Measurements from ENCODE around the gene LIME1.

DNA sequence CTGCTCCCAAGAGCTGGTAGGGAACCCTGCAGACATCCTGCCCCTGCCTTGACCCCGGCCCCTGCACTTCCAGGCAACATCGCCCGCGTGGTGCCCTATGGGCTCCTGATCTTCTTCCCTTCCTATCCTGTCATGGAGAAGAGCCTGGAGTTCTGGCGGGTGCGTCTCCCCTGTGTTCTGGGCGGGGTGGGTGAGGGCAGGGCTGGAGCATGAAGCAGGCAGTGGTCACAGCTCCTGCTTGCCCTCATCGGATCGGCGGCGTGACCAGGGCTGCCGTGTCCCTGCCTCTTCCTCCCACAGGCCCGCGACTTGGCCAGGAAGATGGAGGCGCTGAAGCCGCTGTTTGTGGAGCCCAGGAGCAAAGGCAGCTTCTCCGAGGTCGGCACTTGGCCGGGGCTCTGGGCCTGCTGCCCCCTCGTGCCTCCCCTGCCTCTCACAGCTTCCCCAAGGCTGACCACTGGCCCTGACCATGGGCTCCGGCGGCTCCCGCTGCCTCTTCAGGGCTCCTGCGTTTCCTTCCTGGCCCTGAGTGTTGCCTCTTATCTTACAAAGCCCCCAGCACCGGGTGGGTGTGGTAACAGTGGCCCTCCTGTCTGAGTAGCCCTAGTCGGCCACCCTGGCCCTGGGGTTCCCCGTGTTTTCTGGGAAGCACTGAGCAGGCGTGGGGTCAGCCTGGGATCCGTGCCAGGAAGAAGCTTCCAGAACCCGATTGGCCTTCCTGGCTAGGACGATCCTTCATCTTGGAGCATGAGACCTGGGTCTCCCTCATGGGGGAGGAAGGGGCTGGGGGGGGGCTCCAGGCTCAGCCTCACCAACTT, 48.0 kb upstream of the LIME1 start:
- TF ChIP-seq JUND (IDR thresholded peaks at IDR 0.05) (no peak), ZBTB33 (IDR thresholded peaks at IDR 0.05) (no peak), EGR1 (IDR thresholded peaks at IDR 0.05; ENCODE audit: low read depth in 2 of 2) (no peak), TAF1 (conservative IDR thresholded peaks at IDR 0.05) (no peak), RXRA (IDR thresholded peaks at IDR 0.05) (no peak), ATF3 (IDR thresholded peaks at IDR 0.05) (no peak), HNF4G (IDR thresholded peaks at IDR 0.05) (no peak), YY1 (IDR thresholded peaks at IDR 0.05) (no peak), SP1 (IDR thresholded peaks at IDR 0.05) (no peak)
- TF ChIP-seq, protein P1, sequence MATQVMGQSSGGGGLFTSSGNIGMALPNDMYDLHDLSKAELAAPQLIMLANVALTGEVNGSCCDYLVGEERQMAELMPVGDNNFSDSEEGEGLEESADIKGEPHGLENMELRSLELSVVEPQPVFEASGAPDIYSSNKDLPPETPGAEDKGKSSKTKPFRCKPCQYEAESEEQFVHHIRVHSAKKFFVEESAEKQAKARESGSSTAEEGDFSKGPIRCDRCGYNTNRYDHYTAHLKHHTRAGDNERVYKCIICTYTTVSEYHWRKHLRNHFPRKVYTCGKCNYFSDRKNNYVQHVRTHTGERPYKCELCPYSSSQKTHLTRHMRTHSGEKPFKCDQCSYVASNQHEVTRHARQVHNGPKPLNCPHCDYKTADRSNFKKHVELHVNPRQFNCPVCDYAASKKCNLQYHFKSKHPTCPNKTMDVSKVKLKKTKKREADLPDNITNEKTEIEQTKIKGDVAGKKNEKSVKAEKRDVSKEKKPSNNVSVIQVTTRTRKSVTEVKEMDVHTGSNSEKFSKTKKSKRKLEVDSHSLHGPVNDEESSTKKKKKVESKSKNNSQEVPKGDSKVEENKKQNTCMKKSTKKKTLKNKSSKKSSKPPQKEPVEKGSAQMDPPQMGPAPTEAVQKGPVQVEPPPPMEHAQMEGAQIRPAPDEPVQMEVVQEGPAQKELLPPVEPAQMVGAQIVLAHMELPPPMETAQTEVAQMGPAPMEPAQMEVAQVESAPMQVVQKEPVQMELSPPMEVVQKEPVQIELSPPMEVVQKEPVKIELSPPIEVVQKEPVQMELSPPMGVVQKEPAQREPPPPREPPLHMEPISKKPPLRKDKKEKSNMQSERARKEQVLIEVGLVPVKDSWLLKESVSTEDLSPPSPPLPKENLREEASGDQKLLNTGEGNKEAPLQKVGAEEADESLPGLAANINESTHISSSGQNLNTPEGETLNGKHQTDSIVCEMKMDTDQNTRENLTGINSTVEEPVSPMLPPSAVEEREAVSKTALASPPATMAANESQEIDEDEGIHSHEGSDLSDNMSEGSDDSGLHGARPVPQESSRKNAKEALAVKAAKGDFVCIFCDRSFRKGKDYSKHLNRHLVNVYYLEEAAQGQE (IDR thresholded peaks at IDR 0.05) = no peak
- TF ChIP-seq, protein P2, sequence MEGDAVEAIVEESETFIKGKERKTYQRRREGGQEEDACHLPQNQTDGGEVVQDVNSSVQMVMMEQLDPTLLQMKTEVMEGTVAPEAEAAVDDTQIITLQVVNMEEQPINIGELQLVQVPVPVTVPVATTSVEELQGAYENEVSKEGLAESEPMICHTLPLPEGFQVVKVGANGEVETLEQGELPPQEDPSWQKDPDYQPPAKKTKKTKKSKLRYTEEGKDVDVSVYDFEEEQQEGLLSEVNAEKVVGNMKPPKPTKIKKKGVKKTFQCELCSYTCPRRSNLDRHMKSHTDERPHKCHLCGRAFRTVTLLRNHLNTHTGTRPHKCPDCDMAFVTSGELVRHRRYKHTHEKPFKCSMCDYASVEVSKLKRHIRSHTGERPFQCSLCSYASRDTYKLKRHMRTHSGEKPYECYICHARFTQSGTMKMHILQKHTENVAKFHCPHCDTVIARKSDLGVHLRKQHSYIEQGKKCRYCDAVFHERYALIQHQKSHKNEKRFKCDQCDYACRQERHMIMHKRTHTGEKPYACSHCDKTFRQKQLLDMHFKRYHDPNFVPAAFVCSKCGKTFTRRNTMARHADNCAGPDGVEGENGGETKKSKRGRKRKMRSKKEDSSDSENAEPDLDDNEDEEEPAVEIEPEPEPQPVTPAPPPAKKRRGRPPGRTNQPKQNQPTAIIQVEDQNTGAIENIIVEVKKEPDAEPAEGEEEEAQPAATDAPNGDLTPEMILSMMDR (IDR thresholded peaks at IDR 0.05; ENCODE audit: low read depth, low read length, missing input control) = no peak
- TF ChIP-seq, protein P3, sequence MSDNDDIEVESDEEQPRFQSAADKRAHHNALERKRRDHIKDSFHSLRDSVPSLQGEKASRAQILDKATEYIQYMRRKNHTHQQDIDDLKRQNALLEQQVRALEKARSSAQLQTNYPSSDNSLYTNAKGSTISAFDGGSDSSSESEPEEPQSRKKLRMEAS (IDR thresholded peaks at IDR 0.05) = no peak

Data from liver (tissue), 3 donors.